ENCODE data around the gene GALNT4. TPM values are rescaled to one million over a fixed set of nuclear protein-coding genes. Genes with fewer than 3 reads are reported as not detected.

GALNT4 gene
- total RNA-seq, 1 experiment from 2014 or later, result 7.1 TPM

DNA sequence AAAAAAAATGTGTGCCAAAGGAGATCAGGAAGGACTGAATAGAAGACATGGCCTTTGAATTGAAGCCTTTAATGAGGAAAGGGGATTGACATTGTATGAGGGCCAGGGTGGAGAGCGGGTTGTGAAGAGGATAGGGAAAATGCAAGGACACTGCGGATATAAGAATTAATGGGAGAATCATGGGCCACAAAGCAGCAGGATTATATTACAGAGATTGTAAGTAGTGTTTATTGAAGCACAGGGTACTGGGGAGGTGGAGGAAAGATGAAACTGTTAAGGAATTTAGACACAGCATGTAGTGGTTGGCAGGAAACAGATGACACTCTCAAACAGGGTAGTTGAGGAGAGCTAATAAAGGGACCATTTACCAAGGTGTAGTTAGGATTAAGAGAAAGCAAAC, 17.6 kb upstream of the GALNT4 start:
- Histone ChIP-seq H3K27ac (ENCODE audit: low read length) (no peak overlapping the region), H3K4me2 (ENCODE audit: low read depth, low read length, poor library complexity, severe bottlenecking) (no peak overlapping the region), H3K4me1 (ENCODE audit: low read length) (no peaks in the 10 kb centered on the region; the same call in 1 of the 2 replicates), H3K9me2 (replicated peaks; ENCODE audit: insufficient read depth, low read length) (no peaks in the 10 kb centered on the region), H2AFZ (ENCODE audit: low read length) (no peak overlapping the region), H3K36me3 (ENCODE audit: insufficient read depth, low read length) (no peaks in the 10 kb centered on the region), H3K9me3 (ENCODE audit: low read length) (no peaks in the 10 kb centered on the region), H3K79me2 (ENCODE audit: low read length) (no peaks in the 10 kb centered on the region), H3K4me3 (ENCODE audit: low read length) (no peak overlapping the region), H3K9ac (ENCODE audit: low read length) (no peak overlapping the region), H4K20me1 (ENCODE audit: insufficient read depth, low read depth, low read length) (no peaks in the 10 kb centered on the region), H3K27me3 (ENCODE audit: low read length) (no peaks in the 10 kb centered on the region)
- DNase-seq, result no peak

DNA sequence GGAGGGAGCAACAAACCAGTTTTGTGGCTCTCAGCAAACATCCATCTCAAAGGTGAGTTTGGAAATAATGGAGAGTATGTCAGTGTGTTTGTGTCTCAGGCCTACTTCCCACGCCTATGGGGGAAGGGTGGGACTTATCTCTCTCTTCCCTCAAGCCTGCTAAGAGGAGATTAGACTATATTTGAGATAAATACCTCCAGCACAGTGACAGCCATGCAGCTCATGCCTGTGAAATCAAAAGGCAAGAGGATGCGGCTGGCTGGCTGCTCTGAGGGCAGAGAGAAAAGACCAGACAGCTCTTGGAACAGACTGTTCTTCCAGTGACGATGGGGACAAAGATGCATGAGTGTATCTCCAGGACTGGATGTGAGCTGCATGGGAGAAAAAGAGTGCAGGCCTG, 16.0 kb upstream of the GALNT4 start:
- Histone ChIP-seq H3K4me2 (ENCODE audit: low read depth, low read length, poor library complexity, severe bottlenecking) (no peak overlapping the region), H3K79me2 (ENCODE audit: low read length) (no peaks in the 10 kb centered on the region), H2AFZ (ENCODE audit: low read length) (no peak overlapping the region)

DNA sequence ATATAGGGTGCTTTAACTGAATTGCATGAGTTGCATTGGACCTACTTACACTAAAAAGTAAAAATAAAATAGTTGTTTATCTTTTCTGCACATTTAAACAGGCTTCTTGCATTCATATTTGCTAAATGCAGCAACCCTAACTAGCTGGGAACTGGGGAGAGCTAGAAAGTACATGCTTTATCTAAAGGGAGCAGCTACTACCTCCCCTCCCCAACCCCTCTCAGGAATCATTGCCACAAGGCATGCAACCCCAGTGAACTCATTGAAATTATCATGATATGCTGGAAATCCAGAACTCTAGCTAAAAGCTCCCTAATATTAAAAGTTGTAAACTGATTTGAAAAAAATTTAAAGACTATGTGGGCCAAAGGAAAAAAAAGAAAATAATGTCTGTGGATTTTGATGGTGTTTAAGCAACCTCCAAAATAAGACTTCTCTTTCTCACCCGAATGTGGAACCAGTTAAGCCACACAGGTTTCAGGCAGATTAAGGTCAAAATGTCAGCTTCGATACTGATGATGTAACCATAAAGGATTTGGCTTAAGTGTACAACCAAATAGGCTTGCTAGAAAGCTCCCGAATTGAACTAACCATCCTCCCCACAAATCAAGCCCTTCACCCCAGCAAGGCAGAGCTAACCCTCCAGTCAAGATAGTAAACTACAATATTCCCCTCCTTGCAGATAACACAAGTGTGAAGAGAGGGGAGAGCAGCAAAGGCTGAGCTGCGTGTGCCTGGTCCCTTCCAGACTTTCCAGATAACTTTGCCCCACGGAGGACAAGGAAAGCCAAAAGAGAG, 15.0 kb upstream of the GALNT4 start:
- Histone ChIP-seq H3K9ac (ENCODE audit: low read length) (no peak overlapping the region), H3K9me3 (ENCODE audit: low read length) (no peaks in the 10 kb centered on the region), H2AFZ (ENCODE audit: low read length) (no peak overlapping the region), H3K9me2 (replicated peaks; ENCODE audit: insufficient read depth, low read length) (no peaks in the 10 kb centered on the region), H3K27me3 (ENCODE audit: low read length) (no peaks in the 10 kb centered on the region), H3K4me1 (ENCODE audit: low read length) (no peaks in the 10 kb centered on the region), H3K79me2 (ENCODE audit: low read length) (no peaks in the 10 kb centered on the region), H3K4me2 (ENCODE audit: low read depth, low read length, poor library complexity, severe bottlenecking) (no peak overlapping the region), H3K27ac (ENCODE audit: low read length) (no peak overlapping the region), H3K4me3 (ENCODE audit: low read length) (no peak overlapping the region), H3K36me3 (ENCODE audit: insufficient read depth, low read length) (no peaks in the 10 kb centered on the region), H4K20me1 (ENCODE audit: insufficient read depth, low read depth, low read length) (no peaks in the 10 kb centered on the region)
- no peak for DNase-seq

More for the DNA sequence above, 16.0 kb upstream of the GALNT4 start:
- H3K4me1 ChIP-seq (ENCODE audit: low read length), result no peaks in the 10 kb centered on the region
- H3K9me3 ChIP-seq (ENCODE audit: low read length), result no peaks in the 10 kb centered on the region
- H3K9ac ChIP-seq (ENCODE audit: low read length), result no peak overlapping the region
- no peak overlapping the region for H3K4me3 ChIP-seq (ENCODE audit: low read length)
- H3K36me3 ChIP-seq (ENCODE audit: insufficient read depth, low read length), result no peaks in the 10 kb centered on the region
- H3K27ac ChIP-seq (ENCODE audit: low read length), result no peak overlapping the region
- H4K20me1 ChIP-seq (ENCODE audit: insufficient read depth, low read depth, low read length), result no peaks in the 10 kb centered on the region
- H3K9me2 ChIP-seq (replicated peaks; ENCODE audit: insufficient read depth, low read length), result no peaks in the 10 kb centered on the region
- no peaks in the 10 kb centered on the region for H3K27me3 ChIP-seq (ENCODE audit: low read length)
- DNase-seq, result no peak

DNA sequence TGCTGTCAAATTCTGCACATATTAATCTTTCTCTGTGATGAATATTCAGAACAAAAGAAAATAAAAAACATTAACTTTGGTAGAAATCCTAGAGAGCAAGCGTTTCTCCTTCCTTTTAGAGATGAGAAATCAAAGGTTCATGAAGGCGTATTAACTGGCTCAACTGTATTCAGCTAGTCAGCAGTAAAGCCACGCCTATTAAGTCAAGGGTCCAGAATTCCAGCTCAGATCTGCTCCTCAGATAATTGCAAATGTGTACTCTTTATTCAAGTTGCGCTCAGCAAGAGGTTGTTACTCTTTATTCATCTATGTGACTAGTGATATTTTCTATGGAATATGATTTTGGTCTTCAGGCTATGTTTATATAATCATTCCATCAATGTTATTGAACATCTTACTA, 14.3 kb upstream of the GALNT4 start:
- Histone ChIP-seq H3K4me1 (ENCODE audit: low read length) (no peaks in the 10 kb centered on the region), H3K9me3 (ENCODE audit: low read length) (no peaks in the 10 kb centered on the region), H4K20me1 (ENCODE audit: insufficient read depth, low read depth, low read length) (no peaks in the 10 kb centered on the region), H3K9ac (ENCODE audit: low read length) (no peak overlapping the region), H3K79me2 (ENCODE audit: low read length) (no peaks in the 10 kb centered on the region), H3K27me3 (ENCODE audit: low read length) (no peaks in the 10 kb centered on the region), H3K4me3 (ENCODE audit: low read length) (no peak overlapping the region), H3K4me2 (ENCODE audit: low read depth, low read length, poor library complexity, severe bottlenecking) (no peak overlapping the region), H3K9me2 (replicated peaks; ENCODE audit: insufficient read depth, low read length) (no peaks in the 10 kb centered on the region), H2AFZ (ENCODE audit: low read length) (no peak overlapping the region), H3K27ac (ENCODE audit: low read length) (no peak overlapping the region), H3K36me3 (ENCODE audit: insufficient read depth, low read length) (no peaks in the 10 kb centered on the region)
- DNase-seq, result no peak

DNA sequence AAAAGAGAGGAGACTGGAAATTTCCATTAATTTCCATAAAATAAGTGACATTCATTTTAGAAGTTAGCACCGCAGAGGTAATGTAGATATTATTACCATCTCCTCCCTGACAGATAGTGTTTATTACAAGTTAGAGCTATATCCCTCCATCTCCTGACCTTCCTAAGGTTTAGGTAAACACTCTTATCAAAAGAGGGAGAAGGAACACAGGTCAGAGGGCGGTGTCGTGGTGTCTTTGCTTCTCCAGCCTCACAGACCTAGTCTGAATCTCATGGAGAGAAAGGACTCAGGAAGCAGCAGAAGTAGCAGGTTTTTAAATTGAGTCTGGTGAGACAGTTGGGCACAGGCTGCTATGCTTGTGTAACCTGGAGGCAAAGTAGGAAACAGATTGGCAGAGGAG, 12.8 kb upstream of the GALNT4 start:
- no peak for DNase-seq
- Histone ChIP-seq H3K79me2 (ENCODE audit: low read length) (no peaks in the 10 kb centered on the region), H3K9me3 (ENCODE audit: low read length) (no peaks in the 10 kb centered on the region)

DNA sequence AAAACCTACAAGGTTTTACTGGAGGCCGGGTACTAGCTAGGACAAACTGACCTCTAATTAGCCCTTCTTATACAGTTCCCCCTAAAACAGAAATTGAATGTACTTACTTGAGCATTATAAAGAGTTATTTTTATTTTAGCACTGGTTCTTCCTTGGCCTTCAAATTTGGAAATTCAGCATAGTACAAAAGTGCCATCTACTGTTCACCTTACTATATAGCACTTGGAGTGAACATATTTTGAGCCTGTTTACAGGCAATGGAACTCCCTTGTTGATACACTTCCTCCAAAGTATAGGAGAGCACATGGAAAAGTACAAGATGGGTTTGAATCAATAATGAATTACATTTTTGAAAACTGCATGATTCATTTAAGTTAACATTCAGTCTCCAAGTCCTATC, 5.1 kb upstream of the GALNT4 start:
- peaks cover 17% of the 10 kb centered on the region for H3K4me1 ChIP-seq (ENCODE audit: low read length)
- no peaks in the 10 kb centered on the region for H4K20me1 ChIP-seq (ENCODE audit: insufficient read depth, low read depth, low read length)
- no peak overlapping the region for H3K27ac ChIP-seq (ENCODE audit: low read length)
- H3K9me3 ChIP-seq (ENCODE audit: low read length), result no peaks in the 10 kb centered on the region
- H2AFZ ChIP-seq (ENCODE audit: low read length), result no peak overlapping the region
- H3K4me3 ChIP-seq (ENCODE audit: low read length), result no peak overlapping the region
- H3K4me2 ChIP-seq (ENCODE audit: low read depth, low read length, poor library complexity, severe bottlenecking), result no peak overlapping the region
- no peaks in the 10 kb centered on the region for H3K9me2 ChIP-seq (replicated peaks; ENCODE audit: insufficient read depth, low read length)
- DNase-seq, result peak; percentile 82
- no peaks in the 10 kb centered on the region for H3K27me3 ChIP-seq (ENCODE audit: low read length)
- H3K79me2 ChIP-seq (ENCODE audit: low read length), result no peaks in the 10 kb centered on the region
- no peaks in the 10 kb centered on the region for H3K36me3 ChIP-seq (ENCODE audit: insufficient read depth, low read length)
- H3K9ac ChIP-seq (ENCODE audit: low read length), result no peak overlapping the region

More for the DNA sequence above, 12.8 kb upstream of the GALNT4 start:
- Histone ChIP-seq H3K9me2 (replicated peaks; ENCODE audit: insufficient read depth, low read length) (no peaks in the 10 kb centered on the region), H3K4me2 (ENCODE audit: low read depth, low read length, poor library complexity, severe bottlenecking) (no peak overlapping the region), H3K27ac (ENCODE audit: low read length) (no peak overlapping the region), H3K9ac (ENCODE audit: low read length) (no peak overlapping the region), H3K36me3 (ENCODE audit: insufficient read depth, low read length) (no peaks in the 10 kb centered on the region), H2AFZ (ENCODE audit: low read length) (no peak overlapping the region), H3K4me3 (ENCODE audit: low read length) (no peak overlapping the region), H4K20me1 (ENCODE audit: insufficient read depth, low read depth, low read length) (no peaks in the 10 kb centered on the region), H3K27me3 (ENCODE audit: low read length) (no peaks in the 10 kb centered on the region), H3K4me1 (ENCODE audit: low read length) (no peaks in the 10 kb centered on the region)

DNA sequence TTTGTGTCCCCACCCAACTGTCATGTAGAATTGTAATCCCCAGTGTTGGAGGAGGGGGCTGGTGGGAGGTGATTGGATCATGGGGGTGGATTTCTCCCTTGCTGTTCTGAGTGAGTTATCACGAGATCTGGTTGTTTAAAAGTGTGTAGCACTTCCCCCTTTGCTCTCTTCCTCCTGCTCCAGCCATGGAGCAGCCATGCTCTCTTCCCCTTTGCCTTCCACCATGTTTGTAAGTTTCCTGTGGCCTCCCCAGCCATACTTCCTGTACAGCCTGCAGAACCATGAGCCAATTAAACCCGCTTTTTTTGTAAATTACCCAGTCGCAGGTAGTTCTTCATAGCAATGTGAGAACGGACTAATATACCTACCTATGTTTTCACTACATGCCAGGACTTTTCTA, 3.8 kb upstream of the GALNT4 start:
- no peak for DNase-seq
- Histone ChIP-seq H4K20me1 (ENCODE audit: insufficient read depth, low read depth, low read length) (no peaks in the 10 kb centered on the region), H2AFZ (ENCODE audit: low read length) (peak overlapping the region; percentile 85), H3K9me3 (ENCODE audit: low read length) (no peaks in the 10 kb centered on the region), H3K9me2 (replicated peaks; ENCODE audit: insufficient read depth, low read length) (no peaks in the 10 kb centered on the region), H3K9ac (ENCODE audit: low read length) (no peak overlapping the region), H3K4me2 (ENCODE audit: low read depth, low read length, poor library complexity, severe bottlenecking) (peak overlapping the region; percentile 11), H3K27me3 (ENCODE audit: low read length) (no peaks in the 10 kb centered on the region), H3K27ac (ENCODE audit: low read length) (no peak overlapping the region), H3K4me3 (ENCODE audit: low read length) (no peak overlapping the region), H3K36me3 (ENCODE audit: insufficient read depth, low read length) (0 out of 2 replicates have a peak, but pooled peaks cover 4% of the 10 kb centered on the region), H3K79me2 (ENCODE audit: low read length) (peaks cover 11% of the 10 kb centered on the region), H3K4me1 (ENCODE audit: low read length) (peaks cover 24% of the 10 kb centered on the region)

DNA sequence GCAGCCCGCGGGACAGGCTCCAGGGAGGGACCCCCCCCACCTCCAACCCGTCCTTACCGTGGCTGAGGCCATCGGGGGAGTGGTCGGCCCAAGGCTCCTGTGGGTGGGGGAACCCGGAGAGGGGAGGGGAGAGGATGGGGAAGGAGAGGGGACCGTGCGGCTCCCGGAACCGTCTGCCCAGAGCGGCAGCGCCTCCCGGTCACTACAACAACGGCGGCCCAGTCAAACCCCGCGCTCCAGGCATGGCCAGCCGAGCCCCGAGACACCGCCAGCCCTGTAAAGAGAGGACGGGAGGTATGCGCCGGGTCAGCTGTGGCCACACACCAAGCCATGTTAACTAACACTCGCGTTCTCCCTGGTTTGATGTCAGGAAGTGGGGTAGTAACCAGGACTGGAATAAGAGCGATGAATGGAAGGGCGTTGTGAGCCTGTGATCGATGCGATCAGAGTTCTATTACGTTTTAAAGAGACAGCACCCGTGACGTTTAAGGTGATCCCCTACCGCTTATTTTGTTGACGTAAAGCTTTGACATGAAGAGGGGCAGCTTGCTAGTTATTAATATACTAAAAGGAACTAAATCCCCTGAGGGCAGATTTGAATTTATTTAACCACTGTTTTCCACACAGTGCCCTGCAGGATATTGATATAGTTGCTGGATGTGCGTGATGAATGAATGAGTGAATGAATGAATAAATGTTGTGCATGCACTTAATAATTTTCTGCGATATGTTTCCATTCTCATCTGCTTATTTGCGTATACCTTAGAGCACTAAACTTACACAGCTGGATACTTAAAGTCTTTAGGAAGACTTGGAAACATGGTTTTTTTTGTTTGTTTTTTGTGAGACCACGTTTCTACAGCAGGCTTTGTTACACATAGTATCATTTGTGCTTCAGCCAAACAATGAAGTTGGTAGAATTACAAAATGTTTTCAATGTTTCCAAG, 1.5 kb upstream of the GALNT4 start, which contains the start of gene POC1B:
Gene POC1B, minus strand, starts transcription at position 224 of the 947 bp plus-strand sequence. Its CDS starts 152 bp downstream, at position 72.
- Histone ChIP-seq H3K4me1 (ENCODE audit: low read length) (peaks cover 44% of the 10 kb centered on the region), H3K79me2 (ENCODE audit: low read length) (peaks cover 33% of the 10 kb centered on the region), H3K9me2 (replicated peaks; ENCODE audit: insufficient read depth, low read length) (no peaks in the 10 kb centered on the region), H3K27me3 (ENCODE audit: low read length) (no peaks in the 10 kb centered on the region), H3K4me3 (ENCODE audit: low read length) (peak within 1 kb of the TSS; percentile 84), H3K9me3 (ENCODE audit: low read length) (no peaks in the 10 kb centered on the region), H3K4me2 (ENCODE audit: low read depth, low read length, poor library complexity, severe bottlenecking) (peak within 1 kb of the TSS; percentile 83), H3K9ac (ENCODE audit: low read length) (peak within 1 kb of the TSS; percentile 82), H2AFZ (ENCODE audit: low read length) (peak within 1 kb of the TSS; percentile 99), H4K20me1 (ENCODE audit: insufficient read depth, low read depth, low read length) (no peaks in the 10 kb centered on the region), H3K27ac (ENCODE audit: low read length) (peak within 1 kb of the TSS; percentile 56), H3K36me3 (ENCODE audit: insufficient read depth, low read length) (0 out of 2 replicates have a peak, but pooled peaks cover 13% of the 10 kb centered on the region)
- DNase-seq, result peak; percentile 88
